Gastrocnemius medialis (tissue), 4 donors: ENCODE results near the gene TMCC1. TPM values are rescaled to one million over a fixed set of nuclear protein-coding genes. Genes with fewer than 3 reads are reported as not detected.

ENCODE experiments used
- ATAC-seq, 2 donors: fragments of 150-250 bp; one replicate each; pipeline ENCODE4 v1.9.1; 2016
- DNase-seq, 2 donors: peaks; one replicate each; pipeline ENCODE4 v3.0.0-alpha.2; 2019
- H3K27ac ChIP-seq, 4 donors: fragments of 200-600 bp; sonication (generic); 1 replicate in 1 of 4; 2 replicates in 3 of 4; pipeline ENCODE4 v1.5.1; 2016 to 2018; ENCODE audit warnings: mild to moderate bottlenecking in 2 of 4, moderate library complexity in 1 of 4
- H3K27me3 ChIP-seq, 3 donors: fragments of 200-600 bp; sonication (generic) in 2 of 3; 1 replicate in 1 of 3; 2 replicates in 2 of 3; pipeline versions ENCODE4 v1.5.1 to v1.6.0; 2016 to 2019; ENCODE audit warnings: mild to moderate bottlenecking in 1 of 3, moderate library complexity in 1 of 3
- H3K36me3 ChIP-seq, 2 donors: fragments of 200-600 bp; sonication (generic) in 1 of 2; one replicate each; pipeline ENCODE4 v1.5.1; 2017 to 2018
- H3K4me1 ChIP-seq, 2 donors: fragments of 200-600 bp; sonication (generic) in 1 of 2; one replicate each; pipeline ENCODE4 v1.5.1; 2016 to 2017; ENCODE audit warnings: mild to moderate bottlenecking in 2 of 2
- H3K4me3 ChIP-seq, 4 donors: fragments of 200-600 bp; sonication (generic) in 3 of 4; 1 replicate in 1 of 4; 2 replicates in 3 of 4; pipeline ENCODE4 v1.5.1; 2016 to 2019; ENCODE audit warnings: mild to moderate bottlenecking in 2 of 4
- H3K9me3 ChIP-seq, 3 donors: fragments of 200-600 bp; sonication (generic) in 2 of 3; 1 replicate in 1 of 3; 2 replicates in 2 of 3; pipeline ENCODE4 v1.5.1; 2016 to 2019
- CTCF ChIP-seq, 5 experiments: fragments of 450-650 bp in 3 of 5; fragments of 200-600 bp in 2 of 5; sonication (generic) in 2 of 5; IDR thresholded peaks in 4 of 5; conservative IDR thresholded peaks in 1 of 5; 1 replicate in 4 of 5; 2 replicates in 1 of 5; pipeline ENCODE4 v1.5.1; 2016 to 2019; ENCODE audit warnings: antibody characterized with exemption in 5 of 5, mild to moderate bottlenecking in 3 of 5, moderate library complexity in 3 of 5
- POLR2A ChIP-seq, 2 donors: fragments of 450-650 bp; IDR thresholded peaks; one replicate each; pipeline ENCODE4 v1.6.1; 2017; ENCODE audit warnings: antibody characterized with exemption in 2 of 2, mild to moderate bottlenecking in 2 of 2, moderate library complexity in 2 of 2
- in situ Hi-C, 4 donors: fragments of 200-750 bp; cut with MboI; loops; one replicate each; pipeline versions ENCODE4 v1.15.0 to v1.8.0; 2017; ENCODE audit warnings: low sequenced_read_pairs in 4 of 4
- intact Hi-C: fragments of 100-400 bp; cut with DNase I; formaldehyde crosslinking; loops from one replicate; pipeline ENCODE4 v1.15.1; 2023; ENCODE audit warnings: low total_unique reads
- total RNA-seq, 4 donors: library from RNA; depleted of rRNA; stranded (reverse); fragments of >200 nt; gene quantifications; one replicate each; pipeline versions ENCODE4 v1.1.0 to v1.2.3, GENCODE V29; 2016

The TMCC1 gene
- total RNA-seq, 4 donors from 2014 or later, result 18.8 to 24.7 (median 20.2) TPM

GRCh38 chr3:129868912-129869311, 24.6 kb downstream of the TMCC1 start:
- in situ Hi-C loops (no loop called here), intact Hi-C loops (no loop called here)
- no peak for ATAC-seq
- Histone ChIP-seq H3K4me3 (no peak overlapping the region), H3K4me1 (peaks cover 28 to 29% of the 10 kb centered on the region in 2 donors), H3K36me3 (no peaks in the 10 kb centered on the region), H3K27me3 (no peaks in the 10 kb centered on the region), H3K27ac (peak overlapping the region in 1 of 4 donors; percentile 58), H3K9me3 (no peaks in the 10 kb centered on the region)
- no peak for DNase-seq
- TF ChIP-seq CTCF (IDR thresholded peaks at IDR 0.05 in 4 of 5, conservative IDR thresholded peaks at IDR 0.05 in 1 of 5) (no peak), POLR2A (IDR thresholded peaks at IDR 0.05) (no peak)

GRCh38 chr3:129867506-129868124, 25.9 kb downstream of the TMCC1 start:
- no peak overlapping the region for H3K4me3 ChIP-seq
- no peaks in the 10 kb centered on the region for H3K27me3 ChIP-seq
- peak overlapping the region; percentile 47 to 75 (median 63) for H3K27ac ChIP-seq
- H3K9me3 ChIP-seq, result no peaks in the 10 kb centered on the region
- no peaks in the 10 kb centered on the region for H3K36me3 ChIP-seq
- H3K4me1 ChIP-seq, result peaks cover 28 to 29% of the 10 kb centered on the region in 2 donors
- TF ChIP-seq CTCF (IDR thresholded peaks at IDR 0.05 in 4 of 5, conservative IDR thresholded peaks at IDR 0.05 in 1 of 5), result no peak
- TF ChIP-seq POLR2A (IDR thresholded peaks at IDR 0.05), result no peak
- DNase-seq (no peak), ATAC-seq (peak; percentile 74 to 87)
- intact Hi-C loops (no loop called here), in situ Hi-C loops (no loop called here)

- Histone ChIP-seq H3K27me3 (no peaks in the 10 kb centered on the region), H3K4me3 (no peak overlapping the region), H3K36me3 (no peaks in the 10 kb centered on the region), H3K27ac (no peak overlapping the region), H3K4me1 (peaks cover 28 to 29% of the 10 kb centered on the region in 2 donors), H3K9me3 (no peaks in the 10 kb centered on the region)
- DNase-seq (no peak), ATAC-seq (no peak)
- in situ Hi-C loops, result no loop called here
- intact Hi-C loops, result no loop called here
- no peak for TF ChIP-seq CTCF (IDR thresholded peaks at IDR 0.05 in 4 of 5, conservative IDR thresholded peaks at IDR 0.05 in 1 of 5)
- TF ChIP-seq POLR2A (IDR thresholded peaks at IDR 0.05), result no peak
Measured at GRCh38 chr3:129865806-129866205, 27.7 kb downstream of the TMCC1 start.

GRCh38 chr3:129864519-129864918, 29.0 kb downstream of the TMCC1 start:
- Histone ChIP-seq H3K36me3 (no peaks in the 10 kb centered on the region), H3K4me3 (no peak overlapping the region), H3K27me3 (no peaks in the 10 kb centered on the region), H3K9me3 (no peaks in the 10 kb centered on the region), H3K27ac (no peak overlapping the region), H3K4me1 (peaks cover 22 to 26% of the 10 kb centered on the region in 2 donors)
- TF ChIP-seq POLR2A (IDR thresholded peaks at IDR 0.05) (no peak), CTCF (IDR thresholded peaks at IDR 0.05 in 4 of 5, conservative IDR thresholded peaks at IDR 0.05 in 1 of 5) (no peak)
- no peak for ATAC-seq
- intact Hi-C loops (no loop called here), in situ Hi-C loops (no loop called here)
- no peak for DNase-seq

- Histone ChIP-seq H3K9me3 (no peaks in the 10 kb centered on the region), H3K4me1 (peaks cover 16 to 20% of the 10 kb centered on the region in 2 donors), H3K27me3 (no peaks in the 10 kb centered on the region), H3K27ac (no peak overlapping the region), H3K36me3 (no peaks in the 10 kb centered on the region), H3K4me3 (no peak overlapping the region)
- DNase-seq (no peak), ATAC-seq (no peak)
- TF ChIP-seq POLR2A (IDR thresholded peaks at IDR 0.05) (no peak), CTCF (IDR thresholded peaks at IDR 0.05 in 4 of 5, conservative IDR thresholded peaks at IDR 0.05 in 1 of 5) (no peak)
- intact Hi-C loops (loop anchor here (5.0 kb wide), 1 partner anchor 33 kb away; the partner anchor contains the start of gene TMCC1), in situ Hi-C loops (no loop called here)
Measured at GRCh38 chr3:129859272-129859671, 34.2 kb downstream of the TMCC1 start.
